ENCODE data around the gene PCDHGA1.
"Not testable (repeated sequence)": the region's sequence is repeated elsewhere in the genome, so short reads cannot be mapped to it uniquely, and the experiment has no call there.

Gene PCDHGA1

DNA sequence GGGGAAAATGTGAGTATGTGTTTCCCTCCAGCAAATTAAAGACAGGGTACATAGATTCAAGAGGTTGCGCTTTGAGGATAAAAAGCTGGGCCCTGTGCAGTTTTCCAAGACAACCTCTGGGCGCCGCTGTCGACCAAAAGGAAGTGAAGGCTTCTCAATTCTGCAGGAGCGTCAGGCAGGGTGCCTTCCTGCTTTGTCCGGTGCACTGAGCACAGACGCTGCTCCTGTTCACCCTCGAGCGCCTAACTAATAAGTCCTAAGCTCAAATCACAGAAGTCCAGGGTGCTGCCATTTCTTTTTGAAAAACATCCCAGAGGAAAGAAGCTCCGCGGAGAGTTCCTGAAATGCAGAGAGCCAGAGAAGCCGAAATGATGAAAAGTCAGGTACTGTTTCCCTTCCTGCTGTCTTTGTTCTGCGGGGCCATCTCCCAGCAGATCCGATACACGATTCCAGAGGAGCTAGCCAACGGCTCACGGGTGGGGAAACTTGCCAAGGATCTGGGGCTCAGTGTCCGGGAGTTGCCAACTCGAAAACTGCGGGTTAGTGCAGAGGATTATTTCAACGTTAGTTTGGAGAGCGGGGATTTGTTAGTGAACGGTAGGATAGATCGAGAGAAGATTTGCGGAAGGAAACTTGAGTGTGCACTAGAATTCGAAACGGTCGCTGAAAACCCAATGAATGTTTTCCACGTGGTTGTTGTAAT lies 19.8 kb downstream of the PCDHGA1 start, which contains the start of gene PCDHGB1:
Gene PCDHGB1, plus strand, starts transcription at position 183 of the 703 bp plus-strand sequence. Its CDS starts 162 bp downstream, at position 345.
- DNase-seq: peak; percentile 37

- DNase-seq: no peak
Observed at GRCh38 chr5:141351591-141351990, 21.3 kb downstream of the PCDHGA1 start.

GRCh38 chr5:141354900-141355469 lies 24.7 kb downstream of the PCDHGA1 start, which contains the start of gene PCDHGA4:
Gene PCDHGA4 (plus strand): TSS chr5:141355021. CDS start chr5:141355108, 87 bp downstream.
- no peak for DNase-seq

GRCh38 chr5:141355641-141356040 lies 25.3 kb downstream of the PCDHGA1 start:
- DNase-seq: no peak

- DNase-seq: no peak
Observed at GRCh38 chr5:141356133-141356532, 25.8 kb downstream of the PCDHGA1 start.

DNA sequence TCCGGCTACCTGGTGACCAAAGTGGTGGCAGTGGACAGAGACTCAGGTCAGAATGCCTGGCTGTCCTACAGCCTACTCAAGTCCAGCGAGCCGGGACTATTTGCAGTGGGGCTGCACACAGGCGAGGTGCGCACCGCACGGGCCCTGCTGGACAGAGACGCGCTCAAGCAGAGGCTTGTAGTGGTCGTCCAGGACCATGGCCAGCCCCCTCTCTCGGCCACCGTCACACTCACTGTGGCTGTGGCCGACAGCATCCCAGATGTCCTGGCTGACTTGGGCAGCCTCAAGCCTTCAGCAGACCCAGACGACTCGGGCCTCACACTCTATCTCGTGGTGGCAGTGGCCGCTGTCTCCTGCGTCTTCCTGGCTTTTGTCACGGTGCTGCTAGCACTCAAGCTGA lies 26.6 kb downstream of the PCDHGA1 start:
- DNase-seq: no peak

GRCh38 chr5:141359790-141360426 lies 29.6 kb downstream of the PCDHGA1 start, which contains the start of gene PCDHGB2:
Gene PCDHGB2 (plus strand): TSS chr5:141359994. CDS start chr5:141360136, 142 bp downstream.
- DNase-seq: no peak

GRCh38 chr5:141360685-141361084 lies 30.4 kb downstream of the PCDHGA1 start:
- DNase-seq: no peak

DNA sequence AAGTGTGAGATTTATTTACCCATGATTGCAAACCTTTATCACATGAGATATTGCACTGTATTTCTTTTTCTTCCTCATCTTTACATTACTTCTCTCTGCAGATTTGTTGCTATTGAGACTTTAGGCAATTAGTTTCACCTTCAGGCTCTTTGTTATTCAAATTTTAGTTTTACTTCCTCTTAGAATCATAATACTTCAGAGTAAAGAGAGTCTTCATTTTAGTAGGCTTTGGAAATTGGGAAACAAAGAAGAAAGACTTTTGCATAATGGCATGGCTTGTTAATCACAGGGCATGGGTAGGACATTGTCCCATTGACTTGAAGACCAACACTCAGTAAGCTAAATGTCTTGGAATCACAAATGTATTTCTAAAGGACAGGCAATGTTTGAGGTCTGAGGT lies 32.4 kb downstream of the PCDHGA1 start:
- DNase-seq: no peak

DNA sequence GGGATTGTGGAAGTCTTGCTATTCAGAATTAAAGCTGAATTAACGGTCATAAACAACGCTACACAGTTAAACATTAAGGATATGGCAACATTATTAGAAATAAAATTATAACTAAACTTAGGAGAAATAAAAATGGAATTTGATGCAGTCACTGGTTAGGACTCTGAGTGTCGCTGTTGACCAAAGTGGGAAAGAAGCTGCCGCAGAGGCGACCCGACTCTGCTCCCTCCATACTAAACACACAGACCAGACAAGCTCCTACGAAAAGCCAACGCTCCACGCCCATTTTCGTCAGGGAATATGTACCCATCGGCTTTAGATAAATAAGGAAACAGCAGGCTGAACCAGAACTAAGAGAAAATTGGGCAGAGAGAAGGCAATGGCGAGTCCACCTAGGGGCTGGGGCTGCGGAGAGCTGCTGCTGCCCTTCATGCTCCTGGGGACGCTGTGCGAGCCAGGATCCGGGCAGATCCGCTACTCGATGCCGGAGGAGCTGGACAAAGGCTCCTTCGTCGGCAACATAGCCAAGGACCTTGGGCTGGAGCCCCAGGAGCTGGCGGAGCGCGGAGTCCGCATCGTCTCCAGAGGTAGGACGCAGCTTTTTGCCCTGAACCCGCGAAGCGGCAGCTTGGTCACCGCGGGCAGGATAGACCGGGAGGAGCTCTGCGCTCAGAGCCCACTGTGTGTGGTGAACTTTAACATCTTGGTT lies 33.8 kb downstream of the PCDHGA1 start, which contains the start of gene PCDHGA5:
Gene PCDHGA5, plus strand, starts transcription at position 211 of the 709 bp plus-strand sequence. Its CDS starts 169 bp downstream, at position 380.
- no peak for DNase-seq

DNA sequence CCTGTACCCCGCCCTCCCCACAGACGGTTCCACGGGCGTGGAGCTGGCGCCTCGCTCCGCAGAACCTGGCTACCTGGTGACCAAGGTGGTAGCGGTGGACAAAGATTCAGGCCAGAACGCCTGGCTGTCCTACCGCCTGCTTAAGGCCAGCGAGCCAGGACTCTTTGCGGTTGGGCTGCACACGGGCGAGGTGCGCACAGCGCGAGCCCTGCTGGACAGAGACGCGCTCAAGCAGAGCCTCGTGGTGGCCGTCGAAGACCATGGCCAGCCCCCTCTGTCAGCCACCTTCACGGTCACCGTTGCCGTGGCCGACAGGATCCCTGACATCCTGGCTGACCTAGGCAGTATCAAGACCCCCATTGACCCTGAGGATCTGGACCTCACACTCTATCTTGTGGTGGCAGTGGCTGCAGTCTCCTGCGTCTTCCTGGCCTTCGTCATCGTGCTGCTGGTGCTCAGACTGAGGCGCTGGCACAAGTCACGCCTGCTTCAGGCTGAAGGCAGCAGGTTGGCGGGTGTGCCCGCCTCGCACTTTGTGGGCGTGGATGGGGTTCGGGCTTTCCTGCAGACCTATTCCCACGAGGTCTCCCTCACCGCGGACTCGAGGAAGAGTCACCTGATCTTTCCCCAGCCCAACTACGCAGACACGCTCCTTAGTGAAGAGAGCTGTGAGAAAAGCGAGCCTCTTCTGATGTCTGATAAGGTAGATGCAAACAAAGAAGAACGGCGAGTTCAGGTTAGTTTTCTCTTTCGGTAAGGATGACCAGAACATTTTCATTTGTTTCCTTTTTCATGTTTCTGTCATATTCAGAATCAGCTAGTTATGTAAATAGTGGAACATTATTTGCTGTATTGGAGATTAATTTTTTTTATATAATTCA lies 35.9 kb downstream of the PCDHGA1 start:
- DNase-seq: no peak

- DNase-seq: no peak
Observed at GRCh38 chr5:141369994-141370848, 39.9 kb downstream of the PCDHGA1 start, which contains the start of gene PCDHGB3. Gene PCDHGB3 (plus strand): TSS chr5:141370242. CDS start chr5:141370395, 153 bp downstream.

GRCh38 chr5:141371572-141372475 lies 41.5 kb downstream of the PCDHGA1 start:
- DNase-seq: no peak

GRCh38 chr5:141373673-141374317 lies 43.5 kb downstream of the PCDHGA1 start, which contains the start of gene PCDHGA6:
Gene PCDHGA6 (plus strand): TSS chr5:141373891. CDS start chr5:141374084, 193 bp downstream.
- DNase-seq: no peak

DNA sequence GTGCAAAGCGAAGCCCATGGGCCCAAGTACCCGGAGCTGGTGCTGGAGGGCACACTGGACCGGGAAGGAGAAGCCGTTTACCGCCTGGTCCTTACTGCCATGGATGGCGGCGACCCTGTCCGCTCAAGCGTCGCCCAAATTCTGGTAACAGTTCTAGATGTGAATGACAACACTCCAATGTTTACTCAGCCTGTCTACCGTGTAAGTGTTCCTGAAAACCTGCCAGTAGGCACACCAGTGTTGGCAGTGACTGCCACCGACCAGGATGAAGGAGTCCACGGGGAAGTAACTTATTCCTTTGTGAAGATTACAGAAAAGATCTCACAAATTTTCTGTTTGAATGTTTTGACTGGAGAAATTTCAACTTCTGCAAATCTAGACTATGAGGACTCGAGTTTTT lies 44.3 kb downstream of the PCDHGA1 start:
- DNase-seq: no peak

GRCh38 chr5:141375444-141376155 lies 45.3 kb downstream of the PCDHGA1 start:
- not testable (repeated sequence) for DNase-seq

DNA sequence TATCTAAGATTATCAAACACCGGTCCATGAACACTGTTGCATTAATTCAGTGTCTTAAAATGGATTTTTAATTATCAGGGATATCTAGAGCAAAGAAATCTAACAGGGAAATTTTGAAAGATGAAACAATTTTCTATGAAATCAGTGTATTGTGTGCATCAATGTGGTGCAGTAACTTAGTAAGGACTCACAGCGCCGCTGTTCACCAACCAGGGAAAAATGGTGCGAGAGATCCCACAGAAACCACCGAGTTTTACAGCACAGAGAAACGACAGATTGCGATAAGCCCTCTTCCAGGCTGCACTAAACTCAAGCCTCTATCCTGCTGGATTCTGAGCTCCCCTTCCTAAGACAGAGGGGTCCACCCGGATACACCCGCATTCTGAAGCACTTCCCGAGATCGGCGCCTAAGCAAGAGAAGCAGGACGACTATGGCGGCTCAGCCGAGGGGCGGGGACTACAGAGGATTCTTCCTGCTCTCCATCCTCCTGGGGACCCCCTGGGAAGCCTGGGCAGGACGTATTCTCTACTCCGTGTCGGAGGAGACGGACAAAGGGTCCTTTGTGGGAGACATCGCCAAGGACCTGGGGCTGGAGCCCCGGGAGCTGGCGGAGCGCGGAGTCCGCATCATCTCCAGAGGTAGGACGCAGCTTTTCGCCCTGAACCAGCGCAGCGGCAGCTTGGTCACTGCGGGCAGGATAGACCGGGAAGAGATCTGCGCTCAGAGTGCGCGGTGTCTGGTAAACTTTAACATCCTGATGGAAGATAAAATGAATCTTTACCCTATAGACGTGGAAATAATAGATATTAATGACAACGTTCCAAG lies 52.4 kb downstream of the PCDHGA1 start, which contains the start of gene PCDHGA7:
Gene PCDHGA7, plus strand, starts transcription at position 274 of the 826 bp plus-strand sequence. Its CDS starts 158 bp downstream, at position 432.
- DNase-seq: no peak

Data from NCI-H1436 treated with DMSO at 0.1 percent for 48 hours (cell line).